B cell (primary cell): ENCODE measurements around the gene EPN2. TPM values are rescaled to one million over a fixed set of nuclear protein-coding genes. Genes with fewer than 3 reads are reported as not detected.

Source experiments
- ATAC-seq: fragments of 200-7000 bp; cut with Tn5 transposase; one replicate; pipeline ENCODE4 v1.10.0; 2021; ENCODE audit warnings: low read depth, mild to moderate bottlenecking, moderate number of reproducible peaks, moderate library complexity
- CTCF ChIA-PET: fragments of 350-600 bp; sonication (Branson Sonifier 250); formaldehyde crosslinking; loops from one replicate; lab custom pipeline; 2021; ENCODE audit warnings: antibody characterized with exemption, inconsistent platforms; lab: Charles Lee
- POLR2A ChIA-PET: fragments of 350-600 bp; sonication (Branson Sonifier 250); formaldehyde crosslinking; loops from one replicate; lab custom pipeline; 2021; ENCODE audit warnings: antibody characterized with exemption; lab: Charles Lee
- DNase-seq: peaks from one replicate; pipeline ENCODE4 v3.0.0; 2013
- H2AFZ ChIP-seq: 2 replicates; pipeline ENCODE4 v1.6.1; 2012; ENCODE audit warnings: mild to moderate bottlenecking, low read depth, low read length; ENCODE audit not compliant: insufficient read depth, poor library complexity, severe bottlenecking
- H3K27ac ChIP-seq, 2 donors: 1 replicate in 1 of 2; 2 replicates in 1 of 2; pipeline ENCODE4 v1.5.1; 2012 to 2013; ENCODE audit warnings: low read length in 2 of 2, mild to moderate bottlenecking in 2 of 2, moderate library complexity in 1 of 2
- H3K27me3 ChIP-seq, 4 experiments: fragments of 200-600 bp in 1 of 4; sonication (generic) in 1 of 4; replicated peaks in 1 of 4; 1 replicate in 2 of 4; 2 replicates in 2 of 4; pipeline versions ENCODE4 v1.6.1 to v1.7.0; 2013 to 2016; ENCODE audit warnings: low read length in 3 of 4, mild to moderate bottlenecking in 2 of 4, mixed read lengths in 1 of 4, moderate library complexity in 1 of 4; ENCODE audit not compliant: insufficient read depth in 4 of 4, control insufficient read depth in 3 of 4; ENCODE audit errors: control extremely low read depth in 1 of 4
- H3K36me3 ChIP-seq, 2 experiments: replicated peaks in 1 of 2; 1 replicate in 1 of 2; 2 replicates in 1 of 2; pipeline versions ENCODE4 v1.6.1 to v1.7.1; 2013; ENCODE audit warnings: low read length in 1 of 2; ENCODE audit not compliant: insufficient read depth in 2 of 2, control insufficient read depth in 1 of 2; ENCODE audit errors: control extremely low read depth in 1 of 2, extremely low read depth in 1 of 2
- H3K4me1 ChIP-seq, 2 donors: fragments of 200-600 bp in 1 of 2; sonication (generic) in 1 of 2; 1 replicate in 1 of 2; 2 replicates in 1 of 2; pipeline versions ENCODE4 v1.5.1 to v1.6.1; 2013 to 2017; ENCODE audit warnings: low read length in 2 of 2; ENCODE audit not compliant: control insufficient read depth in 2 of 2, insufficient read depth in 2 of 2
- H3K4me2 ChIP-seq: replicated peaks from 2 replicates; pipeline ENCODE3; 2012; ENCODE audit warnings: mild to moderate bottlenecking, low read depth, low read length; ENCODE audit not compliant: poor library complexity, severe bottlenecking
- H3K4me3 ChIP-seq, 5 experiments: fragments of 200-600 bp in 1 of 5; sonication (generic) in 1 of 5; 1 replicate in 3 of 5; 2 replicates in 2 of 5; pipeline versions ENCODE4 v1.5.1 to v1.7.0; 2011 to 2016; ENCODE audit warnings: low read length in 4 of 5, mild to moderate bottlenecking in 4 of 5, low read depth in 2 of 5, control low read depth in 1 of 5, moderate library complexity in 1 of 5; ENCODE audit not compliant: insufficient read depth in 1 of 5; ENCODE audit errors: control extremely low read depth in 1 of 5, extremely low read depth in 1 of 5
- H3K79me2 ChIP-seq: fragments of 200-600 bp; sonication (generic); one replicate; pipeline ENCODE4 v1.6.0; 2016; ENCODE audit warnings: low read length; ENCODE audit not compliant: control insufficient read depth, insufficient read depth
- H3K9ac ChIP-seq: fragments of 200-600 bp; sonication (generic); 2 replicates; pipeline ENCODE4 v1.6.1; 2017; ENCODE audit warnings: mild to moderate bottlenecking, low read length, moderate library complexity
- H3K9me3 ChIP-seq, 3 donors: one replicate each; pipeline versions ENCODE4 v1.6.1 to v1.7.1; 2013; ENCODE audit warnings: low read length in 2 of 3; ENCODE audit not compliant: control insufficient read depth in 2 of 3, insufficient read depth in 1 of 3; ENCODE audit errors: control extremely low read depth in 1 of 3
- H4K20me1 ChIP-seq: 2 replicates; pipeline ENCODE4 v1.6.0; 2012; ENCODE audit warnings: mild to moderate bottlenecking, low read length; ENCODE audit not compliant: insufficient read depth, control insufficient read depth, poor library complexity, severe bottlenecking
- H3K27ac Mint-ChIP-seq: one replicate; pipeline ENCODE4 v1.8.0; 2021; ENCODE audit warnings: mixed read lengths
- H3K27me3 Mint-ChIP-seq: one replicate; pipeline ENCODE4 v1.8.0; 2021; ENCODE audit warnings: mixed read lengths
- H3K4me1 Mint-ChIP-seq: one replicate; pipeline ENCODE4 v1.8.0; 2021; ENCODE audit warnings: mixed read lengths
- H3K4me3 Mint-ChIP-seq: one replicate; pipeline ENCODE4 v1.8.0; 2021; ENCODE audit warnings: mixed read lengths
- H3K9me3 Mint-ChIP-seq: one replicate; pipeline ENCODE4 v1.8.0; 2022; ENCODE audit warnings: mixed read lengths; ENCODE audit not compliant: insufficient read depth
- EZH2 ChIP-seq: IDR thresholded peaks from 2 replicates; pipeline ENCODE4 v1.6.1; 2012; ENCODE audit warnings: borderline replicate concordance, low read depth, mild to moderate bottlenecking, moderate library complexity, low read length; ENCODE audit not compliant: insufficient read depth, poor library complexity, severe bottlenecking
- WGBS: methylation state at CpG from one replicate; pipeline ENCODE4 v1.1.5; 2013; ENCODE audit warnings: missing lambda C conversion rate; ENCODE audit not compliant: insufficient coverage; 5-methylcytosine and 5-hydroxymethylcytosine counted together
- intact Hi-C: fragments of 100-400 bp; cut with micrococcal nuclease; formaldehyde crosslinking; loops from one replicate; pipeline ENCODE4 v1.10.0; 2022
- polyA plus RNA-seq: library from polyadenylated mRNA; depleted of rRNA; stranded (reverse); fragments of >200 nt; gene quantifications from 2 replicates; pipeline ENCODE4 v1.2.3, GENCODE V29; 2012
- total RNA-seq, 2 donors: library from RNA; stranded (reverse); fragments of 120-200 nt in 1 of 2; gene quantifications; 1 replicate in 1 of 2; 2 replicates in 1 of 2; pipeline versions ENCODE4 v1.2.3 to v1.2.4, GENCODE V29; 2013 to 2022
- TF ChIP-seq, protein P1 (sequence below): fragments of 200-600 bp; IDR thresholded peaks from one replicate; pipeline ENCODE4 v1.8.0; 2022; ENCODE audit warnings: antibody characterized with exemption, mild to moderate bottlenecking

Gene EPN2
- total and polyA plus RNA-seq, 2 donors (not counting 1 experiment from before 2014, with no cell fraction given): 15.7 to 35.6 TPM

- no peaks in the 10 kb centered on the region for H3K36me3 ChIP-seq
- H3K9ac ChIP-seq: no peak overlapping the region
- no peaks in the 10 kb centered on the region for H3K4me1 Mint-ChIP-seq
- no peak overlapping the region for H3K27ac ChIP-seq
- H4K20me1 ChIP-seq: no peaks in the 10 kb centered on the region
- no peaks in the 10 kb centered on the region for H3K79me2 ChIP-seq
- DNase-seq (no peak), ATAC-seq (no peak)
- no peak overlapping the region for H2AFZ ChIP-seq
- no peak overlapping the region for H3K4me3 ChIP-seq
- no peaks in the 10 kb centered on the region for H3K9me3 Mint-ChIP-seq
- 90% methylated on average over 6 of the region's 6 CpGs for WGBS
- H3K27me3 ChIP-seq: no peaks in the 10 kb centered on the region
- intact Hi-C loops: no loop called here
- H3K4me2 ChIP-seq: no peak overlapping the region
- H3K4me3 Mint-ChIP-seq: no peak overlapping the region
- POLR2A ChIA-PET: no interaction called here
- H3K4me1 ChIP-seq: no peaks in the 10 kb centered on the region
- TF ChIP-seq EZH2: no peak
- TF ChIP-seq, protein P1, sequence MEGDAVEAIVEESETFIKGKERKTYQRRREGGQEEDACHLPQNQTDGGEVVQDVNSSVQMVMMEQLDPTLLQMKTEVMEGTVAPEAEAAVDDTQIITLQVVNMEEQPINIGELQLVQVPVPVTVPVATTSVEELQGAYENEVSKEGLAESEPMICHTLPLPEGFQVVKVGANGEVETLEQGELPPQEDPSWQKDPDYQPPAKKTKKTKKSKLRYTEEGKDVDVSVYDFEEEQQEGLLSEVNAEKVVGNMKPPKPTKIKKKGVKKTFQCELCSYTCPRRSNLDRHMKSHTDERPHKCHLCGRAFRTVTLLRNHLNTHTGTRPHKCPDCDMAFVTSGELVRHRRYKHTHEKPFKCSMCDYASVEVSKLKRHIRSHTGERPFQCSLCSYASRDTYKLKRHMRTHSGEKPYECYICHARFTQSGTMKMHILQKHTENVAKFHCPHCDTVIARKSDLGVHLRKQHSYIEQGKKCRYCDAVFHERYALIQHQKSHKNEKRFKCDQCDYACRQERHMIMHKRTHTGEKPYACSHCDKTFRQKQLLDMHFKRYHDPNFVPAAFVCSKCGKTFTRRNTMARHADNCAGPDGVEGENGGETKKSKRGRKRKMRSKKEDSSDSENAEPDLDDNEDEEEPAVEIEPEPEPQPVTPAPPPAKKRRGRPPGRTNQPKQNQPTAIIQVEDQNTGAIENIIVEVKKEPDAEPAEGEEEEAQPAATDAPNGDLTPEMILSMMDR: no peak
- H3K9me3 ChIP-seq: no peaks in the 10 kb centered on the region
- H3K27ac Mint-ChIP-seq: no peak overlapping the region
- H3K27me3 Mint-ChIP-seq: no peaks in the 10 kb centered on the region
- CTCF ChIA-PET: no interaction called here
Observed at GRCh38 chr17:19332371-19333131, 95.4 kb downstream of the EPN2 start.

GRCh38 chr17:19333132-19333440, 95.9 kb downstream of the EPN2 start:
- ATAC-seq (no peak), DNase-seq (no peak)
- Mint-ChIP-seq H3K4me1 (no peaks in the 10 kb centered on the region), H3K4me3 (no peak overlapping the region), H3K9me3 (no peaks in the 10 kb centered on the region), H3K27ac (no peak overlapping the region), H3K27me3 (no peaks in the 10 kb centered on the region)
- intact Hi-C loops: no loop called here
- no peaks in the 10 kb centered on the region for H3K9me3 ChIP-seq
- H4K20me1 ChIP-seq: no peaks in the 10 kb centered on the region
- H3K27ac ChIP-seq: no peak overlapping the region
- H3K4me2 ChIP-seq: no peak overlapping the region
- POLR2A ChIA-PET: no interaction called here
- H3K4me1 ChIP-seq: peaks cover 0 to 3% of the 10 kb centered on the region in 2 donors
- H3K36me3 ChIP-seq: no peaks in the 10 kb centered on the region
- no peak overlapping the region for H3K9ac ChIP-seq
- H3K27me3 ChIP-seq: no peaks in the 10 kb centered on the region
- no peak overlapping the region for H3K4me3 ChIP-seq
- no peak for TF ChIP-seq EZH2
- TF ChIP-seq, protein P1: no peak
- CTCF ChIA-PET: no interaction called here
- WGBS: 100% methylated on average over 1 of the region's 1 CpG
- no peaks in the 10 kb centered on the region for H3K79me2 ChIP-seq
- no peak overlapping the region for H2AFZ ChIP-seq
